Measurements from ENCODE around the gene SPATA20. TPM values are rescaled to one million over a fixed set of nuclear protein-coding genes. Genes with fewer than 3 reads are reported as not detected.
A peak's percentile ranks its signal among the peaks of the same experiment; 100 is the strongest.

The SPATA20 gene
- polyA plus RNA-seq, 1 donor: 31.4 TPM

- DNase-seq: no peak
These were observed 26.5 kb upstream of the SPATA20 start for GRCh38 chr17:50520483-50520882.

GRCh38 chr17:50521514-50521913, 25.5 kb upstream of the SPATA20 start:
- DNase-seq: no peak

- no peak for DNase-seq
These were observed 24.2 kb upstream of the SPATA20 start for GRCh38 chr17:50522766-50523165.

GRCh38 chr17:50523208-50523607, 23.8 kb upstream of the SPATA20 start:
- no peak for DNase-seq

- no peak for DNase-seq
These were observed 22.1 kb upstream of the SPATA20 start for GRCh38 chr17:50524838-50525237.

GRCh38 chr17:50527155-50527762, 19.7 kb upstream of the SPATA20 start:
- DNase-seq: no peak

- no peak for DNase-seq
These were observed 19.0 kb upstream of the SPATA20 start for GRCh38 chr17:50527949-50528474.

- no peak for DNase-seq
These were observed 17.1 kb upstream of the SPATA20 start for GRCh38 chr17:50529849-50530248.

- no peak for DNase-seq
These were observed 15.4 kb upstream of the SPATA20 start for GRCh38 chr17:50531428-50532025.

GRCh38 chr17:50532452-50533024, 14.4 kb upstream of the SPATA20 start, which contains the start of gene EPN3:
Gene EPN3, plus strand, starts transcription at chr17:50532735. Its CDS starts 3,822 bp downstream, at chr17:50536557.
- no peak for DNase-seq

GRCh38 chr17:50533185-50533584, 13.8 kb upstream of the SPATA20 start:
- no peak for DNase-seq

GRCh38 chr17:50533720-50534148, 13.2 kb upstream of the SPATA20 start:
- peak; percentile 55 for DNase-seq

- no peak for DNase-seq
These were observed 12.6 kb upstream of the SPATA20 start for GRCh38 chr17:50534222-50534978.

- DNase-seq: no peak
These were observed 12.0 kb upstream of the SPATA20 start for GRCh38 chr17:50534979-50535326.

GRCh38 chr17:50535407-50535806, 11.6 kb upstream of the SPATA20 start:
- DNase-seq: no peak

- no peak for DNase-seq
These were observed 10.0 kb upstream of the SPATA20 start for GRCh38 chr17:50536683-50537646.

- DNase-seq: no peak
These were observed 9.0 kb upstream of the SPATA20 start for GRCh38 chr17:50537721-50538548.

GRCh38 chr17:50538549-50539410, 8.2 kb upstream of the SPATA20 start:
- DNase-seq: no peak

GRCh38 chr17:50539762-50540559, 7.0 kb upstream of the SPATA20 start:
- DNase-seq: no peak
